ENCODE results near the gene ZFR2. TPM values are rescaled to one million over a fixed set of nuclear protein-coding genes. Genes with fewer than 3 reads are reported as not detected.
"Not testable (repeated sequence)": the region's sequence is repeated elsewhere in the genome, so short reads cannot be mapped to it uniquely, and the experiment has no call there.

The ZFR2 gene
- total RNA-seq, 1 donor from 2014 or later, result not detected

DNA sequence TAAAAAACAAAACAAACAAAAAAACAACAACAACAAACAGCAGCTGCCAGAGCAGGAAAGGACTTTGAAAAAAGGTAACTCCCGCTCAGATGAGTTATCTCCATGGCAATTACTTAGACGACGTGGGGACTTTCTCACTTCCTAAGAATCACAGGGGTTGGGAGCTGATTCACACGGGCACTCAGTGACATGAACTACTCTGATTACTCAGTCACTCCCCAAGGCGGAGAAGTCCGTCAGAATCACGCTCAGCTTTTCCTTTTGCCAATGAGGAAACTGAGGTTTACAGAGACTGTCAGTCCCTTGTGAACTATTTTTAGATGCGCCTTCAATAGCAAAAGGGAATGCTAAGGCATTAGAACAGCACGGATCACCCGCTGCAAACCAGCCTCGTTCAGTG, 50.4 kb downstream of the ZFR2 start:
- TF ChIP-seq, protein P1, sequence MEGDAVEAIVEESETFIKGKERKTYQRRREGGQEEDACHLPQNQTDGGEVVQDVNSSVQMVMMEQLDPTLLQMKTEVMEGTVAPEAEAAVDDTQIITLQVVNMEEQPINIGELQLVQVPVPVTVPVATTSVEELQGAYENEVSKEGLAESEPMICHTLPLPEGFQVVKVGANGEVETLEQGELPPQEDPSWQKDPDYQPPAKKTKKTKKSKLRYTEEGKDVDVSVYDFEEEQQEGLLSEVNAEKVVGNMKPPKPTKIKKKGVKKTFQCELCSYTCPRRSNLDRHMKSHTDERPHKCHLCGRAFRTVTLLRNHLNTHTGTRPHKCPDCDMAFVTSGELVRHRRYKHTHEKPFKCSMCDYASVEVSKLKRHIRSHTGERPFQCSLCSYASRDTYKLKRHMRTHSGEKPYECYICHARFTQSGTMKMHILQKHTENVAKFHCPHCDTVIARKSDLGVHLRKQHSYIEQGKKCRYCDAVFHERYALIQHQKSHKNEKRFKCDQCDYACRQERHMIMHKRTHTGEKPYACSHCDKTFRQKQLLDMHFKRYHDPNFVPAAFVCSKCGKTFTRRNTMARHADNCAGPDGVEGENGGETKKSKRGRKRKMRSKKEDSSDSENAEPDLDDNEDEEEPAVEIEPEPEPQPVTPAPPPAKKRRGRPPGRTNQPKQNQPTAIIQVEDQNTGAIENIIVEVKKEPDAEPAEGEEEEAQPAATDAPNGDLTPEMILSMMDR (conservative IDR thresholded peaks at IDR 0.05; ENCODE audit: low read depth, low read length), result no peak
- DNase-seq (ENCODE audit: low read depth), result no peak
- H3K4me3 ChIP-seq (ENCODE audit: low read depth, low read length), result no peak overlapping the region

DNA sequence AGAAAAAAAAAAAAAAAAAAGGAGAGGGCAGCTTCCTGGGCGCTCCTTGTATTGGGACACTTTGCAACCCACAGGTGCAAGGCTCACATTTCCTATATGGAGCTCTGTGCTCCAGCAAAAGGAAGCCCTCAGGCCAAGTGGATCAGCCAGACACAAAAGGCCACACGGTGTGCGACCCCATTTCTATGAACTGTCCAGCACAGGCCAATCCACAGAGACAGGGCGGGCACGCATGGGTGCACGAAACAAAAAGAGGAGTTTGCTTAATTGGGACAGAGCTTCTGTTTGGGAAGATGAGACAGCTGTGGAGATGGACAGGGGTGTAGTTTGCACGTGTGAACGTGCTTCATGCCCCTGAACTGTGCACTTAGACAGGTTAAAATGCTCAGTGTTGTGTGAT, 51.1 kb downstream of the ZFR2 start:
- no peak overlapping the region for H3K4me3 ChIP-seq (ENCODE audit: low read depth, low read length)
- no peak for DNase-seq (ENCODE audit: low read depth)
- TF ChIP-seq, protein P1 (conservative IDR thresholded peaks at IDR 0.05; ENCODE audit: low read depth, low read length), result no peak

DNA sequence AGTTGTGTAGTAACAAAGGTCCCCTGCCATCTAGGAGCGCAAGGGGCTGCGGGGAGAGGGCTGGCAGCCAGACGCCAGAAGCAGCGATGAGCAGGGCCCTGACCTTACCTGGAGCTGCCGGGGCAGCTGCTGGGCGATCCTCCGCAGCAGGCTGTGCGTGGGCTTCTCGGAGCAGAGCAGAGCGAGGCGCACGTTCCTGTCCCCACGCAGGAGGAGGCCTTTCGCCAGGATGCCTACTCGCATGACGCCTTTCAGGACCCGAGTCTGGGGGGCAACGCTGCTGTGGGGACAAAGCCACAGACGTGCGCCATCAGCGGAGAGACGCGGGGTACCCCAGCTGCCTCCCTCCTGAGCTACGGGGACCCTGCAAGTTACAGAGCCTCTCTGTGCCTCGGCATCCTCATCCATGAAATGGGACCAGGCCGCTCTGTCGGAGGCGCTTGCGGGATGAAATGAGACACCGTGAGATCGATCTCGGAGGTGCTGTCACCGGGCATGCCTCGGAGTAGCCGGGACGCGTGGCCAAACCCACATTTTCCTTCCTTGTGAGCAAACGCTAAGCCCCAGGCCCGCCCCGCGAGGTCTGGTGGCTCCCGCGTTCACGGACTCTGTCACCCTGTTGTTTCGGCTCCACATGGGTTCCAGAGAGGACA, 52.1 kb downstream of the ZFR2 start:
- H3K4me3 ChIP-seq (ENCODE audit: low read depth, low read length), result no peak overlapping the region
- no peak for DNase-seq (ENCODE audit: low read depth)
- TF ChIP-seq, protein P1 (conservative IDR thresholded peaks at IDR 0.05; ENCODE audit: low read depth, low read length), result no peak

DNA sequence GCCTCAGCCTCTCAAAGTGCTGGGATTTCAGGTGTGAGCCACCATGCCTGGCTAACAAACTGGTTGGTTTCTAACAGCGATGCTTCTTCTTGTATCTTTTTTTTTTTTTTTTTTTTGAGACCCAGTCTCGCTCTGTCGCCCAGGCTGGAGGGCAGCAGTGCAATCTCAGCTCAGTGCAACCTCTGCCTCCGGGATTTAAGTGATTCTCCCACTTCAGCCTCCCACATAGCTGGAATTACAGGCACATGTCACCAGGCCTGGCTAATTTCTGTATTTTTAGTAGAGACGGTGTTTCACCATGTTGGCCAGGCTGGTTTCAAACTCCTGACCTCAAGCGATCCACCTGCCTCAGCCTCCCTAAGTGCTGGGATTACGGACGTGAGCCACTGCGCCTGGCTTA, 52.7 kb downstream of the ZFR2 start:
- DNase-seq (ENCODE audit: low read depth); H3K4me3 ChIP-seq (ENCODE audit: low read depth, low read length): not testable (repeated sequence)

DNA sequence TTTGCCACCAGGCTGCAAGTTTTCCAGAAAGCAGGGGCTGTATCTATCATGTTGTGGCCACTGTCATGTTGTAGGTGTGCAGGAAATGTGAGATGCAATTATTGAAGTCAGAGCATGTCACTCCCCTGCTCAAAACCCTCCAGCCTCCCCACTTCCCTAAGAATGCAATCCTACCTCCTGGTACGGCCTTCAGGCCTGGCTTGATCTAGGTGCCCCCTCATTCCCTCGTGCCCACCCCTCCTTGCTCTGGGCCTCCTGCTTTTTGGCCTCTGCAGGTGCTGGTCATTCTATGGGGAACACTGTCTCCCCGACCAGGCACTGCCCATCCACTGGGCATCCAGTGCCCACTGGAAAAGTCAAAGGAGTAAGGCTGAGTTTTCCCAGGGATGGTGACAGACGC, 54.2 kb downstream of the ZFR2 start:
- no peak for DNase-seq (ENCODE audit: low read depth)
- no peak overlapping the region for H3K4me3 ChIP-seq (ENCODE audit: low read depth, low read length)
- TF ChIP-seq, protein P1 (conservative IDR thresholded peaks at IDR 0.05; ENCODE audit: low read depth, low read length), result no peak

DNA sequence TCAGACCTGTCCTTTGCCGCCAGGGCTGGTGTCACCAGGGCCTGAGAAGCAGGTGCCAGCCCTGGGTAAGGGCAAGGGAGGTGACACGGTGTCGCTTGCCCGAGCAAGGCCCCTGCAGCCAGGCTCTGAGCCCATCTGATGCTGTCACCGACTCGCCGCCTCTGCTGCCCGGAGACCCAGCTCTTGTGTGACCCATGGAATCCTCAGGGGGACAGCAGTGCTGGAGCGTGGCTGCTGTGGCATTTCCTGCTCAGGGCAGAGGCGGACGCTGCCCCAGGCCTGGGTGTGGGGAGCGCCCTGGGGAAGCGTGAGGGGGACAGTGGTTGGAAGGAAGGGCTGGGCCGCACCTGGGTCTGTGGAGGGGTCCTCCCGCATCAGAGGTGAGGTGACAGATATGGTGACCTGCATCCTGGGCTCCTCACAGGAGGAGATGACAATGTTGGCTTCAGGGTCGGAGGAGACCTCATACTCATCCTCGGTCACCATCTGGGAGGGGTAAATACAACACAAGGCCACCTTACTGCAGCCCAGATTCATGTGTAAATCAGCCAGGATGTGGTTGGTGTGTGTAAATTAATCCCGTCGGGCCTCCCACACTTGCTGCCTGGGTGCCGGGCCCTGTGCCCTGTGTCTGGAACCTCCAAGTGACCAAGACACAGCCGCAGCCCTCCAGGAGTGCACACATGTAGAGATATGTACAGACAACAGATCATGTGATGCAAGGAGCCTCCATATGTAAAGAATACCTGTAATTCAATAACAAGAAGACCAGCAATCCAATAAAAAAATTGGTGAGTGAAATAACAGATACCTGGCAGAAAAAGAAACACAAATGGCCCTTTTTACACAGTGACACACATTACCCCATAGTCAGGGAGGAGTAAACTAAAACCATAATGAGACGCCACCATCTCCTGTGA, 55.1 kb downstream of the ZFR2 start:
- DNase-seq (ENCODE audit: low read depth), result no peak
- H3K4me3 ChIP-seq (ENCODE audit: low read depth, low read length), result no peak overlapping the region
- TF ChIP-seq, protein P1 (conservative IDR thresholded peaks at IDR 0.05; ENCODE audit: low read depth, low read length), result no peak

DNA sequence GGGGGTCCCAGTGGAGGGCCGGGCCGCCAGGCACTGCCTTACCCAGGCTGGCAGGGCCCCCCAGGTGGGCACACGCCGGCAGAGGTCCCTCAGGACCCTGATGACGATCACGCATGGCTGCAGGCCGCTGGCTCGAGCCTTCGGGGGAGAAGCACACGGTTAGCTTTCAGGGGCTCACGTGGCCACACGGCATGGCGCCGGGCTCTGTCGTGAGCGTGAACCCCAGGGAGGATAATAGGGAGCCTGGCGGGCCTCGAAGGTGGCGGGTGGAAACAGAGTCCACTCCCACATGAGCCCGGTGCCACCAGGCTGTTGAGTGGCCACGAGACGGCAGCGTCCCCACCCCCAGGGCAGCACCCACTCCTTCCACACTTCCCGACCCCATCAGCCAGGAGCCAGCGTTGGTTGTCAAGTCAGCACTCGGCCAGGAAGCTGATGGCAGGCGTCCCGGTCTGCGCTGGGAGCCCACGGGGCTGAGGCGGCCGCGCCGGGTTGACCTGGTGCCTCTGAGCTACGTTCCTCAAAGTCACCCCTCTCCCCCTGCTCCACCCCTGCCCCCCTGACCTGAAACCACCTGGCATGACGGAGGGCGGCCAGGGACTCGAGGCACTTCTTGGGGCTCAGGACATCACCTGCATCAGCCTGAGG, 58.0 kb downstream of the ZFR2 start:
- no peak overlapping the region for H3K4me3 ChIP-seq (ENCODE audit: low read depth, low read length)

More for the DNA sequence above, 58.0 kb downstream of the ZFR2 start:
- no peak for DNase-seq (ENCODE audit: low read depth)
- TF ChIP-seq, protein P1 (conservative IDR thresholded peaks at IDR 0.05; ENCODE audit: low read depth, low read length), result no peak
